Measurements from ENCODE around the gene SSTR4.
"Not testable (repeated sequence)": the region's sequence is repeated elsewhere in the genome, so short reads cannot be mapped to it uniquely, and the experiment has no call there.

SSTR4 gene

GRCh38 chr20:23018432-23018831, 16.7 kb upstream of the SSTR4 start:
- no peak for DNase-seq (ENCODE audit: low read depth)

GRCh38 chr20:23018941-23019340, 16.2 kb upstream of the SSTR4 start:
- no peak for DNase-seq (ENCODE audit: low read depth)

GRCh38 chr20:23019403-23019802, 15.7 kb upstream of the SSTR4 start:
- DNase-seq (ENCODE audit: low read depth) = no peak

GRCh38 chr20:23020230-23021018, 14.7 kb upstream of the SSTR4 start:
- DNase-seq (ENCODE audit: low read depth) = no peak

- no peak for DNase-seq (ENCODE audit: low read depth)
Measured at GRCh38 chr20:23021541-23021940, 13.6 kb upstream of the SSTR4 start.

GRCh38 chr20:23021951-23022350, 13.2 kb upstream of the SSTR4 start:
- DNase-seq (ENCODE audit: low read depth) = no peak

GRCh38 chr20:23022849-23023248, 12.3 kb upstream of the SSTR4 start:
- DNase-seq (ENCODE audit: low read depth) = no peak

GRCh38 chr20:23023621-23024177, 11.4 kb upstream of the SSTR4 start:
- no peak for DNase-seq (ENCODE audit: low read depth)

- no peak for DNase-seq (ENCODE audit: low read depth)
Measured at GRCh38 chr20:23024701-23025100, 10.4 kb upstream of the SSTR4 start.

- not testable (repeated sequence) for DNase-seq (ENCODE audit: low read depth)
Measured at GRCh38 chr20:23025503-23025902, 9.6 kb upstream of the SSTR4 start.

GRCh38 chr20:23027721-23028120, 7.4 kb upstream of the SSTR4 start:
- DNase-seq (ENCODE audit: low read depth) = no peak

- no peak for DNase-seq (ENCODE audit: low read depth)
Measured at GRCh38 chr20:23028392-23028791, 6.7 kb upstream of the SSTR4 start.

GRCh38 chr20:23029324-23029723, 5.8 kb upstream of the SSTR4 start:
- no peak for DNase-seq (ENCODE audit: low read depth)

GRCh38 chr20:23031346-23031745, 3.8 kb upstream of the SSTR4 start:
- no peak for DNase-seq (ENCODE audit: low read depth)

- no peak for DNase-seq (ENCODE audit: low read depth)
Measured at GRCh38 chr20:23032056-23032749, 2.9 kb upstream of the SSTR4 start.

GRCh38 chr20:23032750-23033078, 2.4 kb upstream of the SSTR4 start:
- no peak for DNase-seq (ENCODE audit: low read depth)

GRCh38 chr20:23033918-23034317, 1.2 kb upstream of the SSTR4 start:
- no peak for DNase-seq (ENCODE audit: low read depth)

- no peak for DNase-seq (ENCODE audit: low read depth)
Measured at GRCh38 chr20:23035731-23036130, 619 bp downstream of the SSTR4 start.

GRCh38 chr20:23036371-23036770, 1.3 kb downstream of the SSTR4 start:
- no peak for DNase-seq (ENCODE audit: low read depth)

GRCh38 chr20:23037017-23037481, 1.9 kb downstream of the SSTR4 start:
- no peak for DNase-seq (ENCODE audit: low read depth)

GRCh38 chr20:23039136-23039875, 4.2 kb downstream of the SSTR4 start:
- DNase-seq (ENCODE audit: low read depth) = no peak

GRCh38 chr20:23039885-23040508, 4.9 kb downstream of the SSTR4 start:
- no peak for DNase-seq (ENCODE audit: low read depth)

Data from stimulated activated CD4-positive, alpha-beta T cell treated with anti-CD3 and anti-CD28 coated beads, Interleukin-2, amount 100 ng/mL, for 4 hours (primary cell).